ENCODE data around the gene RNF112. TPM values are rescaled to one million over a fixed set of nuclear protein-coding genes. Genes with fewer than 3 reads are reported as not detected.

Gene RNF112
- total RNA-seq, 1 experiment from 2014 or later: 0.18 TPM

DNA sequence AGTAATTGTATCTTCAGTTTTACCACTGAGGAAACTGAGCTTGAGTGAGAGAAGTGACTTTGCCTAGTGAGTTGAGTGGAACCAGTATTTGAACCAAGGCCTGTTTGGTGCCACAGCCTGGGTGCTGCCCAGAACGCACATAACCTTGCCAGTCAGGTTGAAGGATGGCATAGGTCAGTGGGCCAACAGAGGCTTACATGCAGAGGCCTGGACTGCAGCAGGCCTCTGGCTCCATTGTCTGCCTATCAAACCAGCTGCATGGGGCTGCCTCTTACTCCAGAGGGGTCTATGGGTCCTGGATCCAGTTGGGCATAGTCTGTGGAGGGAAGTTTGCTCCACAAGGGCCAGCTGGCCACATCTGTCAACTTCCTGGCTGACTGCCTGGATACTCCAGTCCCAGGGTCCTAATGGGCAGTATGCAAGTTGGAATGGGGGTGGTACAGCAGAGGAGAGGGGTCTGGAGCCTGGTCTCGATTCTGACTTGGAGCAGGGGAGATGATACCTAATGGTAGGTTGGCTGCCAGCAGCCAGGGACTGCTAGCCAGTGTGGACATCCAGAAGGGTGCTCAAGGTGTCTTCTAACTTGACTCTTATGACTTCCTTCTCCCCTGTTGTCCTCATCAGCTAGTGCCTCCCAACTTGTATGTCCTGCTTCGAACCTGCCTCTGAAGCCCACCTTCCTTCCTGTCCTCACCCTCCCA, 11.1 kb upstream of the RNF112 start:
- ChIA-PET CTCF (no interaction called here), POLR2A (ENCODE audit: unreplicated experiment) (no interaction called here)
- H3K79me2 ChIP-seq (ENCODE audit: low read length): no peaks in the 10 kb centered on the region
- no peak overlapping the region for H3K9ac ChIP-seq (ENCODE audit: low read length)
- no peaks in the 10 kb centered on the region for H3F3A ChIP-seq (ENCODE audit: low read length, unreplicated experiment)
- BruUV-seq (replicated peaks): no TSS peak
- intact Hi-C loops (cut with micrococcal nuclease): no loop called here
- no peaks in the 10 kb centered on the region for H4K20me1 ChIP-seq (ENCODE audit: low read length)
- no peak for ATAC-seq
- no peak overlapping the region for H3K27ac ChIP-seq (ENCODE audit: low read length)
- no peak for DNase-seq
- no peak overlapping the region for H3K4me2 ChIP-seq (ENCODE audit: low read length)
- no peaks in the 10 kb centered on the region for H3K9me3 ChIP-seq (ENCODE audit: low read length)
- no peaks in the 10 kb centered on the region for H3K9me2 ChIP-seq (replicated peaks; ENCODE audit: low read length)
- no peaks in the 10 kb centered on the region for H3K27me3 ChIP-seq (ENCODE audit: low read length)
- H2AFZ ChIP-seq (ENCODE audit: low read length): no peak overlapping the region
- TF ChIP-seq, protein P1, sequence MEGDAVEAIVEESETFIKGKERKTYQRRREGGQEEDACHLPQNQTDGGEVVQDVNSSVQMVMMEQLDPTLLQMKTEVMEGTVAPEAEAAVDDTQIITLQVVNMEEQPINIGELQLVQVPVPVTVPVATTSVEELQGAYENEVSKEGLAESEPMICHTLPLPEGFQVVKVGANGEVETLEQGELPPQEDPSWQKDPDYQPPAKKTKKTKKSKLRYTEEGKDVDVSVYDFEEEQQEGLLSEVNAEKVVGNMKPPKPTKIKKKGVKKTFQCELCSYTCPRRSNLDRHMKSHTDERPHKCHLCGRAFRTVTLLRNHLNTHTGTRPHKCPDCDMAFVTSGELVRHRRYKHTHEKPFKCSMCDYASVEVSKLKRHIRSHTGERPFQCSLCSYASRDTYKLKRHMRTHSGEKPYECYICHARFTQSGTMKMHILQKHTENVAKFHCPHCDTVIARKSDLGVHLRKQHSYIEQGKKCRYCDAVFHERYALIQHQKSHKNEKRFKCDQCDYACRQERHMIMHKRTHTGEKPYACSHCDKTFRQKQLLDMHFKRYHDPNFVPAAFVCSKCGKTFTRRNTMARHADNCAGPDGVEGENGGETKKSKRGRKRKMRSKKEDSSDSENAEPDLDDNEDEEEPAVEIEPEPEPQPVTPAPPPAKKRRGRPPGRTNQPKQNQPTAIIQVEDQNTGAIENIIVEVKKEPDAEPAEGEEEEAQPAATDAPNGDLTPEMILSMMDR (conservative IDR thresholded peaks at IDR 0.05; ENCODE audit: low read depth, low read length): no peak
- no peaks in the 10 kb centered on the region for H3K36me3 ChIP-seq (ENCODE audit: low read depth, low read length)
- H3K4me3 ChIP-seq (ENCODE audit: low read length): no peak overlapping the region
- peaks cover 14% of the 10 kb centered on the region for H3K4me1 ChIP-seq (ENCODE audit: insufficient read depth, low read length)

DNA sequence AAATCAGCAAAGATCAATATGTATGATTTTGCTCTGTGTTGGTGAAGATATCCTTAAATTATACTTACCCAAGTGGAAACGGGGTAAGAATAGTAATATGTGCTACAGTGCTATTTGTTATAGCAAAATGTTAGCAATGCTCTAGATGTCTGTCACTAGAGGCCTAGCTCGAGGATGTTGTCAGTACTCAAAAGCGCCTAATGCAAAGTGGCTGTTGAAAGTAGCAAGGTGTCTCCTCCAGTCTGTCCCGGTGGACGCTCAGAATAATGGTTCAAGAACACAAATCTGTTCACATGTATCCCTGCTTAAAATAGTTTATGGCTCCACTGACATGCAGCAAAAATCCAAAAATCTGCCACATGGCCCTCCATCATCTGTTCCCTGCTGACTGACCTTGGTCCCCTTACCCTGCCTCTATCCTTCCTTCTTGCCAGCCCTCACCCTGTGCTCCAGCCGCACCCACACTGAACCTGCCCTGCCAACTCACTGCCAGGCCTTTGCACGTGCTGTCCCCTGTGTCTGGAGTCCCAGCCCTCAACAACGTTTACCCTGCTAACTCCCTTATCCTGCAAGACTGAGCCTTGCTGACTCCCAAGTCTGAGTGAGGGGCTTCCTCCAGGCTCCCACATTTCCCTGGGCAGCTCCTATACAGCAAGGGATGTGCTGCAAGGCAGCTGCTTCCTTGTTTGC, 9.6 kb upstream of the RNF112 start:
- intact Hi-C loops (cut with micrococcal nuclease): no loop called here
- TF ChIP-seq EZH2phosphoT487 (IDR thresholded peaks at IDR 0.05; ENCODE audit: borderline replicate concordance, low read length) (no peak), EZH2 (IDR thresholded peaks at IDR 0.05; ENCODE audit: low read length, unreplicated experiment) (no peak)
- TF ChIP-seq, protein P1 (conservative IDR thresholded peaks at IDR 0.05; ENCODE audit: low read depth, low read length): no peak
- H3K4me3 ChIP-seq (ENCODE audit: low read length): no peak overlapping the region
- no peaks in the 10 kb centered on the region for H3K9me3 ChIP-seq (ENCODE audit: low read length)
- H3K4me2 ChIP-seq (ENCODE audit: low read length): no peak overlapping the region
- no TSS peak for BruUV-seq (replicated peaks)
- H3K79me2 ChIP-seq (ENCODE audit: low read length): no peaks in the 10 kb centered on the region
- H3K27me3 ChIP-seq (ENCODE audit: low read length): no peaks in the 10 kb centered on the region
- H3K9ac ChIP-seq (ENCODE audit: low read length): no peak overlapping the region
- POLR2A ChIA-PET (ENCODE audit: unreplicated experiment): no interaction called here
- no peaks in the 10 kb centered on the region for H4K20me1 ChIP-seq (ENCODE audit: low read length)
- H3K4me1 ChIP-seq (ENCODE audit: insufficient read depth, low read length): peaks cover 14% of the 10 kb centered on the region
- no peaks in the 10 kb centered on the region for H3F3A ChIP-seq (ENCODE audit: low read length, unreplicated experiment)
- CTCF ChIA-PET: no interaction called here
- no peak for ATAC-seq
- DNase-seq: no peak
- H3K36me3 ChIP-seq (ENCODE audit: low read depth, low read length): no peaks in the 10 kb centered on the region
- no peak overlapping the region for H3K27ac ChIP-seq (ENCODE audit: low read length)
- H2AFZ ChIP-seq (ENCODE audit: low read length): no peak overlapping the region
- no peaks in the 10 kb centered on the region for H3K9me2 ChIP-seq (replicated peaks; ENCODE audit: low read length)

DNA sequence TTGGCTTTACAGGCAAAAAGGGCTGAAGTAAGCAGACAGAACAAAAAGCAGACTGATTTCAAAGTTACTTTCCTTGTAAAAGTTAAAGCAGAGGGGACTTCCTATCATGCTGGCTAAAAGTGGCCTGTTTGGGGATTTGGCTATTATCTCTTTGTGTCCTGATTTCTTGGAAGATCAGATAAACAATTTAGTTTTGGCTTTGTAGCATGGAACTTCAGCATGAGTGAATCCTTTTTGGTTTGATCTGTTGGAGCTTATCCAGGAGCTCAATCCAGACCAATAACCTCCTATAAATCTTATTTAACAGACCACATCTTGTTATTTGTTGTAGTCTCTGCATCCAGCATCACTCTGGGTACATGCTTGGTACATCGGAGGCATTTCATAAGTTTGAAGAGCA, 8.9 kb upstream of the RNF112 start:
- Histone ChIP-seq H4K20me1 (ENCODE audit: low read length) (no peaks in the 10 kb centered on the region), H3K9ac (ENCODE audit: low read length) (no peak overlapping the region), H3K9me2 (replicated peaks; ENCODE audit: low read length) (no peaks in the 10 kb centered on the region), H3K27ac (ENCODE audit: low read length) (no peak overlapping the region), H3K4me2 (ENCODE audit: low read length) (no peak overlapping the region), H3K27me3 (ENCODE audit: low read length) (no peaks in the 10 kb centered on the region), H3K4me1 (ENCODE audit: insufficient read depth, low read length) (peaks cover 14% of the 10 kb centered on the region), H3K79me2 (ENCODE audit: low read length) (no peaks in the 10 kb centered on the region), H3K36me3 (ENCODE audit: low read depth, low read length) (no peaks in the 10 kb centered on the region), H3K9me3 (ENCODE audit: low read length) (no peaks in the 10 kb centered on the region), H3K4me3 (ENCODE audit: low read length) (no peak overlapping the region), H2AFZ (ENCODE audit: low read length) (no peak overlapping the region), H3F3A (ENCODE audit: low read length, unreplicated experiment) (no peaks in the 10 kb centered on the region)
- DNase-seq (no peak), ATAC-seq (no peak)
- BruUV-seq (replicated peaks): no TSS peak
- TF ChIP-seq EZH2 (IDR thresholded peaks at IDR 0.05; ENCODE audit: low read length, unreplicated experiment): no peak
- ChIA-PET CTCF (no interaction called here), POLR2A (ENCODE audit: unreplicated experiment) (no interaction called here)
- intact Hi-C loops (cut with micrococcal nuclease): no loop called here
